ENCODE data around the gene DVL1. TPM values are rescaled to one million over a fixed set of nuclear protein-coding genes. Genes with fewer than 3 reads are reported as not detected.

DVL1 gene
- total and polyA plus RNA-seq, 2 of the 13 experiments (the other 11 are each of a cell fraction or from before 2014, with no cell fraction given): 30.8 to 60.4 TPM

- TF ChIP-seq, protein P1, sequence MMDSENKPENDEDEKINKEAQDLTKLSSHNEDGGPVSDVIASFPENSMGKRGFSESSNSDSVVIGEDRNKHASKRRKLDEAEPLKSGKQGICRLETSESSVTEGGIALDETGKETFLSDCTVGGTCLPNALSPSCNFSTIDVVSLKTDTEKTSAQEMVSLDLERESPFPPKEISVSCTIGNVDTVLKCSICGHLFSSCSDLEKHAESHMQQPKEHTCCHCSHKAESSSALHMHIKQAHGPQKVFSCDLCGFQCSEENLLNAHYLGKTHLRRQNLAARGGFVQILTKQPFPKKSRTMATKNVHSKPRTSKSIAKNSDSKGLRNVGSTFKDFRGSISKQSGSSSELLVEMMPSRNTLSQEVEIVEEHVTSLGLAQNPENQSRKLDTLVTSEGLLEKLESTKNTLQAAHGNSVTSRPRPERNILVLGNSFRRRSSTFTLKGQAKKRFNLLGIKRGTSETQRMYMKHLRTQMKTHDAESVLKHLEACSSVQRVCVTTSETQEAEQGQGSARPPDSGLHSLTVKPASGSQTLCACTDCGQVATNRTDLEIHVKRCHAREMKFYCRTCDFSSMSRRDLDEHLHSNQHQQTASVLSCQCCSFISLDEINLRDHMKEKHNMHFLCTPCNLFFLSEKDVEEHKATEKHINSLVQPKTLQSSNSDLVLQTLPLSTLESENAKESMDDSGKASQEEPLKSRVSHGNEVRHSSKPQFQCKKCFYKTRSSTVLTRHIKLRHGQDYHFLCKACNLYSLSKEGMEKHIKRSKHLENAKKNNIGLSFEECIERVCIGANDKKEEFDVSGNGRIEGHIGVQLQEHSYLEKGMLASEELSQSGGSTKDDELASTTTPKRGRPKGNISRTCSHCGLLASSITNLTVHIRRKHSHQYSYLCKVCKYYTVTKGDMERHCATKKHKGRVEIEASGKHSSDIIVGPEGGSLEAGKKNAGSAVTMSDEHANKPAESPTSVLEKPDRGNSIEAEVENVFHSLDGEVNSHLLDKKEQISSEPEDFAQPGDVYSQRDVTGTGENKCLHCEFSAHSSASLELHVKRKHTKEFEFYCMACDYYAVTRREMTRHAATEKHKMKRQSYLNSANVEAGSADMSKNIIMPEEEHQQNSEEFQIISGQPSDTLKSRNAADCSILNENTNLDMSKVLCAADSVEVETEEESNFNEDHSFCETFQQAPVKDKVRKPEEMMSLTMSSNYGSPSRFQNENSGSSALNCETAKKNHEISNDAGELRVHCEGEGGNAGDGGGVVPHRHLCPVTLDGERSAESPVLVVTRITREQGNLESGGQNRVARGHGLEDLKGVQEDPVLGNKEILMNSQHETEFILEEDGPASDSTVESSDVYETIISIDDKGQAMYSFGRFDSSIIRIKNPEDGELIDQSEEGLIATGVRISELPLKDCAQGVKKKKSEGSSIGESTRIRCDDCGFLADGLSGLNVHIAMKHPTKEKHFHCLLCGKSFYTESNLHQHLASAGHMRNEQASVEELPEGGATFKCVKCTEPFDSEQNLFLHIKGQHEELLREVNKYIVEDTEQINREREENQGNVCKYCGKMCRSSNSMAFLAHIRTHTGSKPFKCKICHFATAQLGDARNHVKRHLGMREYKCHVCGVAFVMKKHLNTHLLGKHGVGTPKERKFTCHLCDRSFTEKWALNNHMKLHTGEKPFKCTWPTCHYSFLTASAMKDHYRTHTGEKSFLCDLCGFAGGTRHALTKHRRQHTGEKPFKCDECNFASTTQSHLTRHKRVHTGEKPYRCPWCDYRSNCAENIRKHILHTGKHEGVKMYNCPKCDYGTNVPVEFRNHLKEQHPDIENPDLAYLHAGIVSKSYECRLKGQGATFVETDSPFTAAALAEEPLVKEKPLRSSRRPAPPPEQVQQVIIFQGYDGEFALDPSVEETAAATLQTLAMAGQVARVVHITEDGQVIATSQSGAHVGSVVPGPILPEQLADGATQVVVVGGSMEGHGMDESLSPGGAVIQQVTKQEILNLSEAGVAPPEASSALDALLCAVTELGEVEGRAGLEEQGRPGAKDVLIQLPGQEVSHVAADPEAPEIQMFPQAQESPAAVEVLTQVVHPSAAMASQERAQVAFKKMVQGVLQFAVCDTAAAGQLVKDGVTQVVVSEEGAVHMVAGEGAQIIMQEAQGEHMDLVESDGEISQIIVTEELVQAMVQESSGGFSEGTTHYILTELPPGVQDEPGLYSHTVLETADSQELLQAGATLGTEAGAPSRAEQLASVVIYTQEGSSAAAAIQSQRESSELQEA (CRISPR knock-in tag; IDR thresholded peaks at IDR 0.05; ENCODE audit: not compliant biosample characterization): no peak
- peak; percentile 29; the same call in 1 of the 2 replicates for TF ChIP-seq NR2F6 (IDR thresholded peaks at IDR 0.05)
- TF ChIP-seq NR2F6 (CRISPR knock-in tag; IDR thresholded peaks at IDR 0.05): peak; percentile 58; the same call in 1 of the 2 replicates
- TF ChIP-seq, protein P2, sequence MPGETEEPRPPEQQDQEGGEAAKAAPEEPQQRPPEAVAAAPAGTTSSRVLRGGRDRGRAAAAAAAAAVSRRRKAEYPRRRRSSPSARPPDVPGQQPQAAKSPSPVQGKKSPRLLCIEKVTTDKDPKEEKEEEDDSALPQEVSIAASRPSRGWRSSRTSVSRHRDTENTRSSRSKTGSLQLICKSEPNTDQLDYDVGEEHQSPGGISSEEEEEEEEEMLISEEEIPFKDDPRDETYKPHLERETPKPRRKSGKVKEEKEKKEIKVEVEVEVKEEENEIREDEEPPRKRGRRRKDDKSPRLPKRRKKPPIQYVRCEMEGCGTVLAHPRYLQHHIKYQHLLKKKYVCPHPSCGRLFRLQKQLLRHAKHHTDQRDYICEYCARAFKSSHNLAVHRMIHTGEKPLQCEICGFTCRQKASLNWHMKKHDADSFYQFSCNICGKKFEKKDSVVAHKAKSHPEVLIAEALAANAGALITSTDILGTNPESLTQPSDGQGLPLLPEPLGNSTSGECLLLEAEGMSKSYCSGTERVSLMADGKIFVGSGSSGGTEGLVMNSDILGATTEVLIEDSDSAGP (CRISPR knock-in tag; IDR thresholded peaks at IDR 0.05; ENCODE audit: borderline replicate concordance): peak; percentile 58; the same call in 1 of the 2 replicates
- TF ChIP-seq, protein P3, sequence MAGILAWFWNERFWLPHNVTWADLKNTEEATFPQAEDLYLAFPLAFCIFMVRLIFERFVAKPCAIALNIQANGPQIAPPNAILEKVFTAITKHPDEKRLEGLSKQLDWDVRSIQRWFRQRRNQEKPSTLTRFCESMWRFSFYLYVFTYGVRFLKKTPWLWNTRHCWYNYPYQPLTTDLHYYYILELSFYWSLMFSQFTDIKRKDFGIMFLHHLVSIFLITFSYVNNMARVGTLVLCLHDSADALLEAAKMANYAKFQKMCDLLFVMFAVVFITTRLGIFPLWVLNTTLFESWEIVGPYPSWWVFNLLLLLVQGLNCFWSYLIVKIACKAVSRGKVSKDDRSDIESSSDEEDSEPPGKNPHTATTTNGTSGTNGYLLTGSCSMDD (CRISPR knock-in tag; IDR thresholded peaks at IDR 0.05): no peak
- TF ChIP-seq ZNF547 (CRISPR knock-in tag; IDR thresholded peaks at IDR 0.05): no peak
- no peak for TF ChIP-seq ARNT2 (CRISPR knock-in tag; IDR thresholded peaks at IDR 0.05; ENCODE audit: low read depth)
- no peak for TF ChIP-seq THAP9 (CRISPR knock-in tag; IDR thresholded peaks at IDR 0.05; ENCODE audit: borderline replicate concordance)
- no peak for TF ChIP-seq NKX3-1 (CRISPR knock-in tag; IDR thresholded peaks at IDR 0.05)
- TF ChIP-seq ZNF3 (CRISPR knock-in tag; IDR thresholded peaks at IDR 0.05): no peak
- no peak for TF ChIP-seq ZNF382 (CRISPR knock-in tag; IDR thresholded peaks at IDR 0.05; ENCODE audit: borderline replicate concordance)
- TF ChIP-seq MBNL3 (CRISPR knock-in tag; conservative IDR thresholded peaks at IDR 0.05): no peak
- no peak for TF ChIP-seq ZNF883 (CRISPR knock-in tag; IDR thresholded peaks at IDR 0.05; ENCODE audit: not compliant biosample characterization)
- TF ChIP-seq ZNF44 (CRISPR knock-in tag; IDR thresholded peaks at IDR 0.05): no peak
- TF ChIP-seq HNRNPLL (IDR thresholded peaks at IDR 0.05; ENCODE audit: low read depth, low read length, poor library complexity, severe bottlenecking): peak; percentile 17
- TF ChIP-seq ZNF782 (CRISPR knock-in tag; IDR thresholded peaks at IDR 0.05; ENCODE audit: borderline replicate concordance): no peak
Observed at GRCh38 chr1:1361982-1362423, 12.8 kb upstream of the DVL1 start (continued).

Data from HepG2 (cell line).